Limb (tissue), 2 donors: ENCODE results near the gene HOXD4.
A peak's percentile ranks its signal among the peaks of the same experiment; 100 is the strongest.

Experiments
- DNase-seq, 2 donors: peaks; one replicate each; pipeline ENCODE4 v3.0.0-alpha.2; 2016; ENCODE audit errors: extremely low spot score in 2 of 2

The HOXD4 gene

GRCh38 chr2:176139661-176140512 is 11.5 kb upstream of the HOXD4 start:
- peak in 1 of 2 donors; percentile 83 for DNase-seq

DNA sequence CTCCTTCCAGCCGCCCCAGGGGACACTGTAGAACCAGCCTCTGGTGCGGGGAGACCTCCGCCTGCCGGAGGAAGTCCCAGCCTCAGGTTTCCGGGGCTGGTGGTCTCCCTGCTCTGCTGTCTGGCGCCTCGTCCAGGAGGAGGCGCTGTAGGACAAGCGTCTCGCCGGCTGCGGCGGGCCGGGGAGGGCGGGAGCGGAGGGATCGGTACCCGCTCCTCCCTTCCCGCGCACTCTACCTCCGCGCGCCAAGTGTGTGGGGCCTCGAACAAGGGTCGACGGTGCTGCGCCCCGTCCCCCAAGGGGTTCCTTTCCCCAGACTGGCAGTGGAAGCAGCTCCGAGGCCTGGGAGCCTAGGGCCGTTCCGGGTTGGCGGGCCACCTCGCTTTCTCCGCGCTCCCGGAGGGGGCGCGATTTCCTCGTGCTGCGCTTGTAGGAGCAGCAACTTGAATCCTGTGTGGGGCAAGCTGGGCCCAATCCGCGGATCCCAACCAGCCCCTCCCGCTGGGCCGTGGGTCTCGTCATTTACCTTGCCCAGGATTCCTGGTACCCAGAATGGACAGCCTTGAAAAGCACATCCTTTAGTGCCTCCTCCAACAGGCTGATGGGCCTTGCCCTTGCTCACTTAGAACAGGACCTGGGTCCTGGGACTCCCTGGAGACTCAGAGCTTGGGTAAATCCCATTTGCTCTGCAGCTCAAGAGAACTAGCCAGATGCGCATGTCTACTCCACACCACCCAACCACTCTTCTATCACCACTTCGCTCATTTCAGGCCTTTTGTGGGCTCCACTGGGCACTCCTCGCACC is 10.6 kb upstream of the HOXD4 start:
- peak; percentile 88 to 94 for DNase-seq

- no peak for DNase-seq
These were observed 9.1 kb upstream of the HOXD4 start for GRCh38 chr2:176142281-176142680.

DNA sequence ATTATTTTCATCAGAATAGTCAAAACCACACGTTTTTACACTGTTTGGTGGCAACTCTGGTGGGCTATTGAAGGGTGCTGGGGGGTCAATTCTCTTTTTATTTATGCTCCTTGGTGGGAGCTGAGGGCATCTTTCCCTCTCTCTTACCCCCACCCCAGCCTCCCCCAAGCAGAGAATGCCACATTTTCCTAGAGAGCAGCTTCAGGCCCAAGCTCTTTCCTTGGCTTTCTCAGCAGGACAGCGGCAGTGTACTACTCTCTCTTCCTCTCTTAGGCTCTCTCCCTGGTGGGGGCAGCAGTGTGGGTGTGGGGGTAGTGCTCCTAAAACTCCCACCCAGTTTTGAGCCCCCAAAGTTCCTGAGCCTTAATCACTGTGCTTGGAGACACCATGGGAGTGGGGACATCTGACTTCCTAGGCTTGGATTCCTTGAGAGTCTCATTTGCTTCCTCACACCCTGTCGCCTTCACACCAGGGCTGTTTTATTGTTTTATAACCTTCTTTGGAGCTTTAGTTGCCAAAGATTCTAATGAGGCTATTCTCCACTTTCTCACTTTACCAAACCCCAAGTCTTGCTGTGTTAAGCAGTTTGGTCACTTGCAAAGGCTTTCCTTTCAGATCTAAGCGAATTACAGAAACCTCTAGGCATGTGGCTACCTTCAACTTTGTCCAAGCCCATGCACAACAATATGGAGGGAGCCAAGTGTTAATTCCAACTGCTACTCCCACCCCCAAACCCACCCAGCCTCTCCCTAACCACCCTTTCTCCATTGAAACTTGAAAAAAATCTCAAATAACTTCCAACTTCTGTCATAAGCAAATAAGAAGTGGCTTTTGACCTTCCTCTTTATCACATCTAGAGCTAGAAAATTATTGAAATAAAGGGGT is 6.0 kb upstream of the HOXD4 start:
- no peak for DNase-seq

- peak in 1 of 2 donors; percentile 32 for DNase-seq
These were observed 5.2 kb upstream of the HOXD4 start for GRCh38 chr2:176146101-176146500.

- no peak for DNase-seq
These were observed 4.7 kb upstream of the HOXD4 start for GRCh38 chr2:176146645-176147044.

- peak in 1 of 2 donors; percentile 33 for DNase-seq
These were observed 4.0 kb upstream of the HOXD4 start for GRCh38 chr2:176147210-176147799.

DNA sequence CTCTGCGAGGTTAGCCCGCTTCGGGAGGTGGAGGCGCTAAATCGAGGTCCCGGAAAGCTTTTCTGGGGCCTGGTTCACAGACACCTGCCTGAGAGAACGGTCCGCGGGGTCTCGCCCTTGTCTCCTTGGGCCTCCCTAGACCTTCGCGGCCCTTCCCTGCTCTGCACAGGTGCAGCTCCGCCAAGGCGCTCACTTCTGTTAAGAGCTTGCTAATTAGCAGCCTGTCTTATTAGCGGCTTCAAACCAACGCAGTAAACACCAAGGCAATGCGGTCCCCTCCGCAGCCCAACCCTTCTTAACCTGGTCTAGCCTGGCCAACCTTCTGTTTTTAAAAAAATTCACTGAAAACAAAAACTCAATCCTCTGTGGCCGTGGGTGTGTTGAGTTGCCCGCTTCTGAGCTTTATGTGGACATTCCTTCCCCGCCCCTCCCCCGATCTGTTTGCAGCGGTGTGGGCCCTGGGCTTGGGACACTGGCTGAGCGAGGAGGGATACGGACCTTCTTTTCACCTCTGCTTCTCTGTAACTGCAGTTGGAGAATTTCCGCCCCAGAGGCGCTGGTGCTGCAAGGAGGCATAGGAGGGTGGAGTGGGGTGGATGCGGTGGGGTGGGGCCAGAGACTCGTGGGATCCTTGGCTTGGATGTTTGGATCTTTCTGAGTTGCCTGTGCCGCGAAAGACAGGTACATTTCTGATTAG is 3.4 kb upstream of the HOXD4 start:
- DNase-seq, result peak in 1 of 2 donors; percentile 46

DNA sequence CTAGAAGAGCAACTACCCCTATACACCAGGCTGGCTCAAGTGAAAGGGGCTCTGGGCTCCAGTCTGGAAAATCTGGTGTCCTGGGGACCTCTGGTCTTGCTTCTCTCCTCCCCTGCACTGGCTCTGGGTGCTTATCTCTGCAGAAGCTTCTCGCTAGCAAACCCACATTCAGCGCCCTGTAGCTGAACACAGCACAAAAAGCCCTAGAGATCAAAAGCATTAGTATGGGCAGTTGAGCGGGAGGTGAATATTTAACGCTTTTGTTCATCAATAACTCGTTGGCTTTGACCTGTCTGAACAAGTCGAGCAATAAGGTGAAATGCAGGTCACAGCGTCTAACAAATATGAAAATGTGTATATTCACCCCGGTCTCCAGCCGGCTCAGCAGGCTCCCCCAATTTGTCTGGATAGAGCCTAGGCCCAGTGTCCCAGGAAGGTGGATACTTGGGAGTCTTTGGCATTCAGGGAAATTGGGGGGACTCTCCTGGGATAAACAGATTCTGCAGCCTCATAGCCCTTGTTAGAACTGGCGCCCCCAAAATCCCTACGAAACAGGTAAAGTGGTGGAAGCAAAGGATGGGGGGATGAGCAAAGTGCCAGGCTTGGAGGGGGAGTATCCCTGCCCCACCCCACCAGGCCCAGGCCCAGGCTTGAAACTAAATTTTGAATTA is 2.5 kb upstream of the HOXD4 start:
- peak in 1 of 2 donors; percentile 38 for DNase-seq

GRCh38 chr2:176149481-176149938 is 1.8 kb upstream of the HOXD4 start:
- DNase-seq, result peak in 1 of 2 donors; percentile 50

GRCh38 chr2:176149939-176150583 is 1.3 kb upstream of the HOXD4 start:
- peak in 1 of 2 donors; percentile 30 for DNase-seq

DNA sequence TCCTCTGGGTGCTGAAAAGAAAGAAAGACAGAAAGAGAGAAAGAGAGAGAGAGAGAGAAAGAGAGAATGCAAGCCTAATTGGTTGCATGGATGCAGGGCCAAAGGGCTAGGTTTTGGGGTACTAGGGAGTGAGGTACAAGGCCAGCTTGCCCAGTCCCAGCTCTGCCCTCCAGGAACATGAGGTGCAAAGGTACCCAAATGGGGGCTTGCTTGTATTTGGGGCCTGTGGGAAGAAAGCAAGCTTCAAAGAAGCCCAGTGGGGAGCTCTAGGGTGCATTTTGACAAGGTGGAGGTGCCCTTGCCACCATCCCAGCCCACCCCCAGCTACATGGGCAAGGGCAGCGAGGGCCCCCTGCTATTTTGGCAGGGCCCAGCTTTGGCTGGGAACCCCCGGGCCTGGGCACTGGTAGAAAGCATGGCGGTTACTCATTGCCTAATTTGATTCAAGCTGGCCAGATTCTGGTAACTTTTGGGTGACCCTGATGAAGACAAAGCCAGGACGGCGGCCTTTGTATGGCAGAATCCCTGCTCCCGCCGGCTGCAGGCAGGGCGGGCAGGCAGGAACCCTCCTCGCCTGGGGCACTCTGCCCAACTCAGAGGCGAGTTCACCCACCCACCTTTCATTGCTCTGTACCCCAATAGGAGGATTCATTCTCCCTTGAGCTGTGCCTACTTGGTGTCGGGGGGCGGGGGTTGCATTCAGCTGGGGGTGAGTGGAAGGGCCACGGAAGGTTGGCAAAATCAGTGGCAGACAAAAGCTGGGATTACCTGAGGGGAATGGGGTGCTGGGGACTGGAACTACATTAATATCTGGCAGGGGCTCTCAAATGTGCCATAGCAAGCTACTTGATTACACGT is 537 bp upstream of the HOXD4 start:
- peak in 1 of 2 donors; percentile 34 for DNase-seq

- peak in 1 of 2 donors; percentile 58 for DNase-seq
These were observed 1.2 kb downstream of the HOXD4 start for GRCh38 chr2:176152350-176153181.

- DNase-seq, result no peak
These were observed 3.4 kb downstream of the HOXD4 start for GRCh38 chr2:176154576-176155252.

DNA sequence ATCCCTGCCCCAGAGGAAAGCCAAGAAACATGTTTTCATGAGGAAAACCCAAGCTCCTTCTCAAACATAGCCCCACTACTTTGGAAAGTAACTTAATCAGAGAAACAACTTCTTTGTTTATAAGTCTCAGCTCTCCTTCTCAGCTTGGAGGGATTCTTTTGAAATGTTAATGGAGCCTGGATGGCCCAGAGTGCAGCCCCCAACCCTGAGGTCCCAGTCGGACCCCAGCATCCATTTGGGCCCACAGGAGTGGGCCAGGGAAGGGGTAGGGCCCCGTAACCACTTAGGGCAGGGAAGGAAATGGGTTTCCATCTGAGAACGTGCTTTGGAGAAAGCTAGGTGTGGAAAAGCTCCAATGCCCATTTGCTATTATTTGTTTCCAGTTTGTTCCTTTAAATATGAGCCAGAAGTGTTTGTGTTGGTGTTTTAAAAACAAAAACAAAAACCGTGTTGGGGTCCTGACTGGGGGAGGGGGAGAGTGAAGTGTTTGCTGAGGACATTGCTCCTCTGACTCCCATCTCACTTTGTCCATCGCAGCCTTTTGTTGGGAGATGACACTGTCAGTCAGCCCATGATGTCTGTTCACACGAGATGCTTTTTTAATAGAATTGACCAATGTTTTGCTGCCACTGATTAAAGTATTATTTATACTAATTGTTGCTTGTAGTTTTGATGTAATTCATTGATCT is 4.2 kb downstream of the HOXD4 start:
- peak in 1 of 2 donors; percentile 22 for DNase-seq

- peak in 1 of 2 donors; percentile 47 for DNase-seq
These were observed 5.0 kb downstream of the HOXD4 start for GRCh38 chr2:176156301-176156806.
